Ascending aorta (tissue), 2 donors: ENCODE data around the gene KAZN. TPM values are rescaled to one million over a fixed set of nuclear protein-coding genes. Genes with fewer than 3 reads are reported as not detected.

Experiments used
- DNase-seq, 2 donors: peaks; one replicate each; pipeline ENCODE4 v3.0.0-alpha.2; 2019; ENCODE audit warnings: low spot score in 2 of 2
- H3K27ac ChIP-seq, 2 donors: fragments of 200-600 bp; sonication (generic); one replicate each; pipeline ENCODE4 v1.5.1; 2016 to 2017; ENCODE audit warnings: mild to moderate bottlenecking in 1 of 2
- H3K27me3 ChIP-seq: fragments of 200-600 bp; sonication (generic); one replicate; pipeline ENCODE4 v1.5.1; 2017
- H3K36me3 ChIP-seq, 2 donors: fragments of 200-600 bp; sonication (generic); one replicate each; pipeline ENCODE4 v1.5.1; 2016
- H3K4me1 ChIP-seq, 2 donors: fragments of 200-600 bp; sonication (generic); one replicate each; pipeline ENCODE4 v1.5.1; 2016 to 2017; ENCODE audit warnings: mild to moderate bottlenecking in 1 of 2
- H3K4me3 ChIP-seq, 2 donors: fragments of 200-600 bp; sonication (generic); one replicate each; pipeline ENCODE4 v1.5.1; 2016 to 2017; ENCODE audit warnings: mild to moderate bottlenecking in 1 of 2
- H3K9me3 ChIP-seq, 2 donors: fragments of 200-600 bp; sonication (generic); one replicate each; pipeline ENCODE4 v1.5.1; 2016
- CTCF ChIP-seq, 3 experiments: fragments of 200-600 bp in 2 of 3; fragments of 450-650 bp in 1 of 3; sonication (generic) in 2 of 3; IDR thresholded peaks; one replicate each; pipeline ENCODE4 v1.5.1; 2016 to 2019; ENCODE audit warnings: antibody characterized with exemption in 3 of 3, mild to moderate bottlenecking in 1 of 3, moderate library complexity in 1 of 3
- intact Hi-C: fragments of 100-400 bp; cut with DNase I; formaldehyde crosslinking; loops from one replicate; pipeline ENCODE4 v1.15.1; 2023
- total RNA-seq: library from RNA; depleted of rRNA; stranded (reverse); fragments of >200 nt; gene quantifications from one replicate; pipeline ENCODE4 v1.1.0, GENCODE V29; 2016

KAZN gene
- total RNA-seq, 1 donor from 2014 or later: 58.5 TPM

- Histone ChIP-seq H3K27ac (no peak overlapping the region), H3K36me3 (no peaks in the 10 kb centered on the region), H3K27me3 (no peaks in the 10 kb centered on the region), H3K4me1 (no peaks in the 10 kb centered on the region), H3K9me3 (no peaks in the 10 kb centered on the region), H3K4me3 (no peak overlapping the region)
- DNase-seq: no peak
- no peak for TF ChIP-seq CTCF (IDR thresholded peaks at IDR 0.05)
- intact Hi-C loops: no loop called here
Observed at GRCh38 chr1:14676400-14676799, 77.9 kb downstream of the KAZN start.

- H3K4me1 ChIP-seq: no peaks in the 10 kb centered on the region
- H3K27ac ChIP-seq: no peak overlapping the region
- no peaks in the 10 kb centered on the region for H3K27me3 ChIP-seq
- H3K36me3 ChIP-seq: no peaks in the 10 kb centered on the region
- no peak overlapping the region for H3K4me3 ChIP-seq
- no peak for DNase-seq
- no peaks in the 10 kb centered on the region for H3K9me3 ChIP-seq
- TF ChIP-seq CTCF (IDR thresholded peaks at IDR 0.05): no peak
- intact Hi-C loops: no loop called here
Observed at GRCh38 chr1:14677292-14677971, 78.9 kb downstream of the KAZN start.

- no peaks in the 10 kb centered on the region for H3K4me1 ChIP-seq
- intact Hi-C loops: no loop called here
- no peak overlapping the region for H3K4me3 ChIP-seq
- DNase-seq: no peak
- H3K27me3 ChIP-seq: no peaks in the 10 kb centered on the region
- no peak overlapping the region for H3K27ac ChIP-seq
- H3K9me3 ChIP-seq: no peaks in the 10 kb centered on the region
- no peak for TF ChIP-seq CTCF (IDR thresholded peaks at IDR 0.05)
- H3K36me3 ChIP-seq: no peaks in the 10 kb centered on the region
Observed at GRCh38 chr1:14678011-14678638, 79.6 kb downstream of the KAZN start.

- Histone ChIP-seq H3K36me3 (no peaks in the 10 kb centered on the region), H3K9me3 (no peaks in the 10 kb centered on the region), H3K27me3 (no peaks in the 10 kb centered on the region), H3K4me3 (no peak overlapping the region), H3K4me1 (no peaks in the 10 kb centered on the region), H3K27ac (no peak overlapping the region)
- no peak for TF ChIP-seq CTCF (IDR thresholded peaks at IDR 0.05)
- intact Hi-C loops: no loop called here
- no peak for DNase-seq
Observed at GRCh38 chr1:14679027-14679688, 80.7 kb downstream of the KAZN start.

GRCh38 chr1:14681182-14681581 lies 82.7 kb downstream of the KAZN start:
- no peaks in the 10 kb centered on the region for H3K27me3 ChIP-seq
- H3K36me3 ChIP-seq: no peaks in the 10 kb centered on the region
- no peak for TF ChIP-seq CTCF (IDR thresholded peaks at IDR 0.05)
- intact Hi-C loops: no loop called here
- DNase-seq: no peak
- H3K27ac ChIP-seq: no peak overlapping the region
- H3K4me3 ChIP-seq: no peak overlapping the region
- no peaks in the 10 kb centered on the region for H3K4me1 ChIP-seq
- no peaks in the 10 kb centered on the region for H3K9me3 ChIP-seq
